Activated T-helper 1 cell treated with anti-CD3 and anti-CD28 coated beads, Interleukin-12 subunit alpha, Interleukin-12 subunit beta, Interleukin-2, Interleukin-4 antibody, amounts not matched to agents 30 ng/mL and 10 ng/mL and 1 ng/mL, durations not matched to agents 14 hours and 24 hours and 36 hours (primary cell): Measurements from ENCODE around the gene RPS10. TPM values are rescaled to one million over a fixed set of nuclear protein-coding genes. Genes with fewer than 3 reads are reported as not detected.

ENCODE experiments used
- DNase-seq: peaks from one replicate; pipeline ENCODE4 v3.0.0; 2021; ENCODE audit warnings: low spot score
- H3K27ac Mint-ChIP-seq: one replicate; pipeline ENCODE4 v1.8.0; 2021; ENCODE audit warnings: mild to moderate bottlenecking, mixed read lengths
- H3K27me3 Mint-ChIP-seq: one replicate; pipeline ENCODE4 v1.8.0; 2022; ENCODE audit warnings: mild to moderate bottlenecking, moderate library complexity, mixed read lengths; ENCODE audit not compliant: insufficient read depth
- H3K36me3 Mint-ChIP-seq: one replicate; pipeline ENCODE4 v1.8.0; 2021; ENCODE audit warnings: low read depth, mixed read lengths
- H3K4me1 Mint-ChIP-seq: one replicate; pipeline ENCODE4 v1.8.0; 2021; ENCODE audit warnings: low read depth, mixed read lengths
- H3K4me3 Mint-ChIP-seq: one replicate; pipeline ENCODE4 v1.8.0; 2021; ENCODE audit warnings: mild to moderate bottlenecking, moderate library complexity, mixed read lengths
- H3K9me3 Mint-ChIP-seq: one replicate; pipeline ENCODE4 v1.8.0; 2021; ENCODE audit warnings: mixed read lengths
- intact Hi-C: fragments of 100-400 bp; cut with micrococcal nuclease; formaldehyde crosslinking; loops from one replicate; pipeline ENCODE4 v1.15.1; 2024
- total RNA-seq: library from RNA; stranded (reverse); gene quantifications from 2 replicates; pipeline ENCODE4 v1.2.3, GENCODE V29; 2022

RPS10 gene
- total RNA-seq, 1 donor from 2014 or later, result 1,525 TPM

- H3K27me3 Mint-ChIP-seq, result no peaks in the 10 kb centered on the region
- no peaks in the 10 kb centered on the region for H3K9me3 Mint-ChIP-seq
- no peaks in the 10 kb centered on the region for H3K36me3 Mint-ChIP-seq
- intact Hi-C loops, result no loop called here
- DNase-seq, result no peak
- peaks cover 5% of the 10 kb centered on the region for H3K4me1 Mint-ChIP-seq
- H3K4me3 Mint-ChIP-seq, result no peak overlapping the region
- no peak overlapping the region for H3K27ac Mint-ChIP-seq
These were observed 55.5 kb downstream of the RPS10 start for GRCh38 chr6:34370361-34370760.

- Mint-ChIP-seq H3K27me3 (no peaks in the 10 kb centered on the region), H3K27ac (no peak overlapping the region), H3K9me3 (no peaks in the 10 kb centered on the region), H3K4me3 (no peak overlapping the region), H3K4me1 (peaks cover 5% of the 10 kb centered on the region), H3K36me3 (no peaks in the 10 kb centered on the region)
- intact Hi-C loops, result loop anchor here (10.0 kb wide), 1 partner anchor 55 kb away; no protein-coding TSS in a partner anchor
- no peak for DNase-seq
These were observed 56.5 kb downstream of the RPS10 start for GRCh38 chr6:34369385-34369784.

Other genes starting within 250 kb of the RPS10 start
- gene HMGA1, start 189.2 kb downstream of the RPS10 start, total RNA-seq, result 415 and 438 TPM in 2 replicates
- 14.3 and 15.0 TPM in 2 replicates for gene SMIM29, start 177.1 kb downstream of the RPS10 start, total RNA-seq
- 20.0 and 20.8 TPM in 2 replicates for gene NUDT3, start 33.4 kb downstream of the RPS10 start, total RNA-seq
- gene PACSIN1, start 40.0 kb upstream of the RPS10 start, total RNA-seq, result not detected in 2 replicates
- gene SPDEF, start 130.3 kb upstream of the RPS10 start, total RNA-seq, result not detected in 2 replicates